ENCODE data around the gene PELO.

PELO gene

DNA sequence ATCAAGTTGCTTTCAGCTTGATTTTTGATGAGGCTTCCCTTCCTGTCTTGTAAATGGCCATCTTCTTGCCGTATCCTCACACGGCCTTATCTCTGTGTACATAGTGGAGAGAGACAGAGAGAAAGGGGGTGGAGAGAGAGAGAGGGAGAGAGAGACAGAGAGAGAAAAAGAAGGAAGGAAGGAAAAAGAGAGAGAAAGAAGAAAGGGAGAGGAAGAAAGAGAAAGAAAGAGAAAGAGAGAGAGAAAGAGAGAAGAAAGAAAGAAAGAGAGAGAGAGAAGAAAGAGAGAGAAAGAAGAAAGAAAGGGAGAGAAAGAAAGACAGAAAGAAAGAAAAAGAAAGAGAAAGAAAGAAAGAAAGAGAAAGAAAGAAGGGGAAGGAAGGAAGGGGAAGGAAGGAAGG, 46.6 kb downstream of the PELO start:
- no peak for DNase-seq

DNA sequence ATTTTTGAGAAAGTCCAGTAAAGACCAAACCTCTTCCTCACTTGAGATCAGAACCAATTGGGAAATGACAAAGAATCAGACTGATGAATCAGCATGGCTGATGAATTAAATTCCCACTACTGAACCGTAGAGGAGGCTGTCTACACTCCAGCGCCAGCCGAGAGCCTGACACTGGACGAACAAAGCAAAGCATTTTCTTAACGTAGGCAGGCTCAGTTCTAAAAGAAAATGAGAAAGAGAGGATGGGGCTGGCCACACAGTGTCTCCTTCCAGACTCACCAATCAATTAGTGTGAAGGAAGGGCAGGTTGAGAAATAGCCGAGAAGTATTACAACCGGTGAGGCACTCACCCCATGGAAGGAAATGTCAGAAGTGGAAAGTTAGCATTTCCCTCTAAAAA, 49.4 kb downstream of the PELO start:
- DNase-seq, result no peak

Measured in GF-D8 (cell line).